HepG2 (cell line): ENCODE measurements around the gene PRSS53. TPM values are rescaled to one million over a fixed set of nuclear protein-coding genes. Genes with fewer than 3 reads are reported as not detected.

ENCODE experiments used
- ATAC-seq: fragments of 200-7000 bp; cut with Tn5 transposase; 3 replicates; pipeline ENCODE4 v1.9.1; 2020; ENCODE audit warnings: mild to moderate bottlenecking, moderate library complexity
- BruUV-seq: library from RNA; stranded (reverse); fragments of 400-500 nt; replicated peaks from 2 replicates; lab custom pipeline; 2021; lab: Mats Ljungman, UMichigan
- CTCF ChIA-PET: fragments of 300-600 bp; formaldehyde crosslinking; extraction: SDS; loops from one replicate; lab custom pipeline; 2021; ENCODE audit warnings: low total read pairs, inconsistent platforms, low intra/inter-chr PET ratio; lab: Yijun Ruan, JAX
- POLR2A ChIA-PET: fragments of 350-600 bp; sonication (Branson Sonifier 250); formaldehyde crosslinking; loops from one replicate; lab custom pipeline; 2020; ENCODE audit warnings: antibody characterized with exemption, inconsistent platforms; lab: Yijun Ruan, JAX
- DNase-seq: peaks from one replicate; pipeline ENCODE4 v3.0.0-alpha.2; 2015; ENCODE audit warnings: low spot score
- FAIRE-seq: peaks from 3 replicates; lab custom pipeline; 2011; peaks lifted over from hg19 to GRCh38; lab: Jason Lieb, UNC
- H2AFZ ChIP-seq: one replicate; pipeline ENCODE4 v1.6.1; 2011; ENCODE audit warnings: low read length, inconsistent platforms
- H3K27ac ChIP-seq: fragments of 300-600 bp; 3 replicates; pipeline ENCODE4 v1.8.0; 2011; ENCODE audit warnings: mixed run types, mild to moderate bottlenecking, mixed read lengths, low read length, inconsistent platforms; ENCODE audit not compliant: insufficient read depth; ENCODE audit errors: extremely low read length
- H3K27me3 ChIP-seq, 2 experiments: fragments of 200-600 bp in 1 of 2; 2 replicates in 1 of 2; 3 replicates in 1 of 2; pipeline versions ENCODE4 v1.6.0 to v1.8.0; 2011; ENCODE audit warnings: low read length in 2 of 2, mild to moderate bottlenecking in 2 of 2, moderate library complexity in 2 of 2, inconsistent platforms in 1 of 2; ENCODE audit not compliant: insufficient read depth in 2 of 2, control insufficient read depth in 1 of 2
- H3K36me3 ChIP-seq, 2 experiments: fragments of 200-600 bp in 1 of 2; replicated peaks in 1 of 2; 2 replicates in 1 of 2; 3 replicates in 1 of 2; pipeline versions ENCODE4 v1.5.1 to v1.8.0; 2011; ENCODE audit warnings: low read length in 2 of 2, inconsistent platforms in 1 of 2; ENCODE audit not compliant: insufficient read depth in 2 of 2, control insufficient read depth in 1 of 2
- H3K4me1 ChIP-seq: 2 replicates; pipeline ENCODE4 v1.5.1; 2012; ENCODE audit warnings: low read length, inconsistent platforms; ENCODE audit not compliant: insufficient read depth
- H3K4me2 ChIP-seq: 2 replicates; pipeline ENCODE4 v1.6.0; 2011; ENCODE audit warnings: low read depth, low read length, inconsistent platforms
- H3K4me3 ChIP-seq, 3 experiments: fragments of 200-600 bp in 1 of 3; sonication (generic), shearing (Covaris generic) in 1 of 3; replicated peaks in 1 of 3; 2 replicates each; pipeline ENCODE4 v1.5.1; 2011 to 2016; ENCODE audit warnings: low read length in 3 of 3, inconsistent platforms in 2 of 3, low read depth in 2 of 3, mild to moderate bottlenecking in 2 of 3, control low read depth in 1 of 3, mixed read lengths in 1 of 3; ENCODE audit not compliant: insufficient read depth in 1 of 3
- H3K79me2 ChIP-seq: one replicate; pipeline ENCODE4 v1.6.1; 2011; ENCODE audit warnings: low read length, inconsistent platforms; ENCODE audit not compliant: insufficient read depth
- H3K9ac ChIP-seq: 2 replicates; pipeline ENCODE4 v1.6.0; 2011; ENCODE audit warnings: mild to moderate bottlenecking, low read depth, low read length, inconsistent platforms; ENCODE audit not compliant: insufficient read depth
- H3K9me3 ChIP-seq: 2 replicates; pipeline ENCODE4 v1.5.1; 2012; ENCODE audit warnings: mild to moderate bottlenecking, low read length
- H4K20me1 ChIP-seq: 2 replicates; pipeline ENCODE4 v1.6.0; 2011; ENCODE audit warnings: inconsistent platforms, mild to moderate bottlenecking, low read length, moderate library complexity; ENCODE audit not compliant: insufficient read depth
- CHD2 ChIP-seq: IDR thresholded peaks from 2 replicates; pipeline ENCODE4 v1.6.1; 2011; ENCODE audit warnings: low read depth, low read length, improper control_type of control experiment
- FOXK2 ChIP-seq: fragments of 450-650 bp; IDR thresholded peaks from 2 replicates; pipeline ENCODE4 v1.6.1; 2016
- HNRNPK ChIP-seq: fragments of 200-400 bp; formaldehyde crosslinking; IDR thresholded peaks from 2 replicates; pipeline ENCODE4 v1.6.1; 2018; ENCODE audit warnings: low read length, low read depth, moderate library complexity, mild to moderate bottlenecking; ENCODE audit not compliant: poor library complexity, severe bottlenecking
- TBL1XR1 ChIP-seq: fragments of 150-350 bp; IDR thresholded peaks from 2 replicates; pipeline ENCODE4 v1.6.1; 2014; ENCODE audit warnings: borderline replicate concordance, low read length; ENCODE audit not compliant: partially characterized antibody
- TBP ChIP-seq: sonication (generic); formaldehyde crosslinking; IDR thresholded peaks from 2 replicates; pipeline ENCODE4 v1.5.0; 2020; ENCODE audit warnings: missing genetic modification reagents
- TCF7 ChIP-seq: sonication (generic); IDR thresholded peaks from 2 replicates; pipeline ENCODE4 v1.6.1; 2016; ENCODE audit warnings: antibody characterized with exemption, low read depth
- TRAFD1 ChIP-seq: sonication (generic); formaldehyde crosslinking; IDR thresholded peaks from 2 replicates; pipeline ENCODE4 v1.5.1; 2020; ENCODE audit warnings: missing genetic modification reagents, mild to moderate bottlenecking, borderline replicate concordance
- ZUFSP ChIP-seq: sonication (generic); formaldehyde crosslinking; IDR thresholded peaks from 2 replicates; pipeline ENCODE4 v1.9.0; 2021; ENCODE audit warnings: missing genetic modification reagents, mild to moderate bottlenecking, borderline replicate concordance
- WGBS: methylation state at CpG from one replicate; pipeline ENCODE4 v1.1.6; 2017; ENCODE audit warnings: low lambda C conversion rate; 5-methylcytosine and 5-hydroxymethylcytosine counted together
- in situ Hi-C: cut with HindIII; loops from 2 replicates; pipeline ENCODE4 v1.10.0; 2017; ENCODE audit warnings: low pct_unique_long_range_greater_than_20kb; ENCODE audit not compliant: extremely low pct_ligation_motif_present
- intact Hi-C: fragments of 100-400 bp; cut with micrococcal nuclease; formaldehyde crosslinking; loops from one replicate; pipeline ENCODE4 v1.10.0; 2022; ENCODE audit not compliant: unreplicated experiment
- polyA plus RNA-seq, 8 experiments: library from polyadenylated mRNA; depleted of rRNA in 3 of 8; stranded (reverse) in 7 of 8; unstranded in 1 of 8; fragments of >200 nt; fragmentation: Illumina TruSeq in 4 of 8; extraction: Trizol in 4 of 8; gene quantifications; 2 replicates each; pipeline versions ENCODE4 v1.2.1 to v1.2.3, GENCODE V29; 2011 to 2016; ENCODE audit warnings: low read depth in 4 of 8, missing spikeins in 1 of 8, mixed read lengths in 1 of 8; ENCODE audit not compliant: insufficient read depth in 1 of 8
- total RNA-seq, 5 experiments: library from RNA; depleted of rRNA; stranded (reverse); fragments of >200 nt; fragmentation: Illumina TruSeq; extraction: Trizol; gene quantifications; 2 replicates each; pipeline ENCODE4 v1.2.3, GENCODE V29; 2016; ENCODE audit warnings: low read depth in 1 of 5

The PRSS53 gene
- total and polyA plus RNA-seq, 2 of the 13 experiments (the other 11 are each of a cell fraction or from before 2014, with no cell fraction given), result 2.2 to 7.4 TPM

GRCh38 chr16:31128711-31129567, 40.2 kb upstream of the PRSS53 start:
- no TSS peak for BruUV-seq
- DNase-seq, result no peak
- Histone ChIP-seq H3K9me3 (no peaks in the 10 kb centered on the region), H3K36me3 (peaks cover 17 to 18% of the 10 kb centered on the region in 2 experiments; a peak in 4 of 5 replicates), H3K79me2 (no peaks in the 10 kb centered on the region), H3K4me2 (no peak overlapping the region), H3K4me3 (no peak overlapping the region), H4K20me1 (no peaks in the 10 kb centered on the region), H3K4me1 (peaks cover 4% of the 10 kb centered on the region; the same call in 1 of the 2 replicates), H2AFZ (no peak overlapping the region), H3K27me3 (no peaks in the 10 kb centered on the region), H3K9ac (no peak overlapping the region), H3K27ac (no peak overlapping the region)
- ChIA-PET CTCF (no interaction called here), POLR2A (interaction anchor here (0.5 to 4.2 kb wide), 4 partner anchors 11 to 14 kb away, joined by 3 to 17 read pairs (median 4); partner anchors contain the start of gene KAT8)
- WGBS, result 93% methylated on average over 14 of the region's 14 CpGs
- TF ChIP-seq CHD2 (no peak), TBP (CRISPR knock-in tag) (no peak), FOXK2 (no peak), HNRNPK (no peak), TCF7 (no peak), TBL1XR1 (no peak), TRAFD1 (CRISPR knock-in tag) (no peak), ZUFSP (CRISPR knock-in tag) (no peak)
- no peak for ATAC-seq
- intact Hi-C loops, result no loop called here
- in situ Hi-C loops, result no loop called here
- no peak for FAIRE-seq
